Breast epithelium (tissue), 3 donors: ENCODE data around the gene BACH2.

ENCODE experiments used
- CTCF ChIP-seq, 3 donors: fragments of 450-650 bp; IDR thresholded peaks; one replicate each; pipeline ENCODE4 v1.5.1; 2016 to 2017; ENCODE audit warnings: antibody characterized with exemption in 3 of 3, mild to moderate bottlenecking in 3 of 3, moderate library complexity in 3 of 3
- POLR2A ChIP-seq: fragments of 450-650 bp; IDR thresholded peaks from one replicate; pipeline ENCODE4 v1.6.1; 2016; ENCODE audit warnings: antibody characterized with exemption, mild to moderate bottlenecking, moderate library complexity
- POLR2AphosphoS5 ChIP-seq, 3 donors: sonication (generic); formaldehyde crosslinking; IDR thresholded peaks; one replicate each; pipeline ENCODE4 v1.6.1; 2017; ENCODE audit warnings: antibody characterized with exemption in 3 of 3

- TF ChIP-seq POLR2A, result no peak
- no peak for TF ChIP-seq CTCF (IDR thresholded peaks at IDR 0.05)
- no peak for TF ChIP-seq POLR2AphosphoS5 (IDR thresholded peaks at IDR 0.05)
These were observed 1.9 kb upstream of the BACH2 start for GRCh38 chr6:90298459-90299053.
